Nephron (organoid): Measurements from ENCODE around the gene ASAP2.

Source experiments
- H3K27ac Mint-ChIP-seq, 3 experiments: 2 replicates each; pipeline ENCODE4 v1.8.0; 2020; ENCODE audit warnings: mixed read lengths in 3 of 3, mild to moderate bottlenecking in 2 of 3, moderate library complexity in 1 of 3
- H3K27me3 Mint-ChIP-seq: 2 replicates; pipeline ENCODE4 v1.8.0; 2021; ENCODE audit warnings: low read depth, mild to moderate bottlenecking, moderate library complexity, mixed read lengths
- H3K36me3 Mint-ChIP-seq: 2 replicates; pipeline ENCODE4 v1.8.0; 2020; ENCODE audit warnings: low read depth, mixed read lengths
- H3K4me1 Mint-ChIP-seq: 2 replicates; pipeline ENCODE4 v1.8.0; 2020; ENCODE audit warnings: mixed read lengths
- H3K4me3 Mint-ChIP-seq, 3 experiments: 2 replicates each; pipeline ENCODE4 v1.8.0; 2020; ENCODE audit warnings: mild to moderate bottlenecking in 3 of 3, mixed read lengths in 3 of 3, moderate library complexity in 2 of 3
- H3K9me3 Mint-ChIP-seq: 2 replicates; pipeline ENCODE4 v1.8.0; 2020; ENCODE audit warnings: mixed read lengths
- TF ChIP-seq, protein P1 (sequence below), 3 experiments: fragments of 200-600 bp; sonication (generic); IDR thresholded peaks; one replicate each; pipeline ENCODE4 v1.5.0; 2021; ENCODE audit warnings: antibody characterized with exemption in 3 of 3; ENCODE audit not compliant: unreplicated experiment in 3 of 3

Gene ASAP2

DNA sequence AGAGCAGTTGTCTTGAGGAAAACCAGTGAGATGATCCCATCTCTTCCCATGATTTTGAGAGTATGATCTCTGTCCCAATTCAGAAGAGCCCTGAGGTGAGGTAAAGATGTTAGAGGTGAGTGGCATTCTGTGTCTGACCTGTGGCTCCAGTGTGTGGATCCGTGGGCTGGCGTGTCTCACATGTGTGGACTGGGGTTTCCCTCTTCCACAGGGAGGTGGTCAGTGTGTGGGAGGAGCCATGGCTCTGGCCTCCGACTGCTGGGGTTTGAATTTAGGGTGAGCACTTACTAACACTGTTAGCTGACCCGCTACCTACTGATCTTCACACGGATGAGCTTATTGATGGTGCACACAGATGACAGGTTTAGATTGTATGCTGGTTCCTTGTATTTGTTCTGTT is 31.2 kb downstream of the ASAP2 start:
- H3K27ac Mint-ChIP-seq: peak overlapping the region; percentile 76 to 85 (median 84)
- TF ChIP-seq, protein P1, sequence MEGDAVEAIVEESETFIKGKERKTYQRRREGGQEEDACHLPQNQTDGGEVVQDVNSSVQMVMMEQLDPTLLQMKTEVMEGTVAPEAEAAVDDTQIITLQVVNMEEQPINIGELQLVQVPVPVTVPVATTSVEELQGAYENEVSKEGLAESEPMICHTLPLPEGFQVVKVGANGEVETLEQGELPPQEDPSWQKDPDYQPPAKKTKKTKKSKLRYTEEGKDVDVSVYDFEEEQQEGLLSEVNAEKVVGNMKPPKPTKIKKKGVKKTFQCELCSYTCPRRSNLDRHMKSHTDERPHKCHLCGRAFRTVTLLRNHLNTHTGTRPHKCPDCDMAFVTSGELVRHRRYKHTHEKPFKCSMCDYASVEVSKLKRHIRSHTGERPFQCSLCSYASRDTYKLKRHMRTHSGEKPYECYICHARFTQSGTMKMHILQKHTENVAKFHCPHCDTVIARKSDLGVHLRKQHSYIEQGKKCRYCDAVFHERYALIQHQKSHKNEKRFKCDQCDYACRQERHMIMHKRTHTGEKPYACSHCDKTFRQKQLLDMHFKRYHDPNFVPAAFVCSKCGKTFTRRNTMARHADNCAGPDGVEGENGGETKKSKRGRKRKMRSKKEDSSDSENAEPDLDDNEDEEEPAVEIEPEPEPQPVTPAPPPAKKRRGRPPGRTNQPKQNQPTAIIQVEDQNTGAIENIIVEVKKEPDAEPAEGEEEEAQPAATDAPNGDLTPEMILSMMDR (IDR thresholded peaks at IDR 0.05; ENCODE audit: unreplicated experiment in 3 of 3): no peak
- peaks cover 74% of the 10 kb centered on the region for H3K4me1 Mint-ChIP-seq
- H3K36me3 Mint-ChIP-seq: no peaks in the 10 kb centered on the region
- no peaks in the 10 kb centered on the region for H3K9me3 Mint-ChIP-seq
- H3K4me3 Mint-ChIP-seq: peak overlapping the region in 1 of 3 experiments; percentile 7
- H3K27me3 Mint-ChIP-seq: no peaks in the 10 kb centered on the region

DNA sequence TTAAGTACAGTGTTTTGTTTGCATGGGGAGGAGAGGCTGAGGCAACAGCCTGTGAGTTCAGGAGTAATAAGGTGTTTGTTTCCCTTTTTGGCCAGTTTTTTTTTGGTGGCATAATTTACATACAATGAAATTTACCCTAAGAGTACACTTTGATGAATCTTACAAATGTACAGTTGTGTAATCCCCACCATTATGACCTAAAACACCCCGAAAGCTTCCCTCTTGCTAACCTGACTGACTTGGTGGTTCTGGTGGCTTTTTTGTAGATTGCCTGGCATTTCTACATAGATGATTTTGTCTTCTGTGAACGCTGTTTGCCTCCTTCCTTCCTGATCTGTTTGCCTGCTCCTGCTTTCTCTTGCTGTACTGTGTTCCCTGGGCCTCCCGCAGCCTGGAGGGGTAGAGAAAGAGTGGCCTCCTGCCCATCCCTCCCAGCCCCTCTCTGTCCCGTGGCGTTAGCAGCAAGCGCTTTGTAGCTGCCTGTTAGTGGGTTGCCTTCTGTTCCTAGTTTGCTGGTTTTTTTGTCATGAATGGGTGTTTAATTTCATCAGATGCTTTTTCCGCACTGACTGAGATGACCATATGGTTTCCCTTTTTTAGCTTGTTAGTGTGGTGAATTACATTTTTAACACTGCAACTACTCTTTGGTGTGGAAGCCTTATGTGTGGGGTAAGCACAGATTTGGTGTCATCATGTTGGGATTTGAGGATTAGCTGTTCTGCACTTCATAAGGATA is 32.1 kb downstream of the ASAP2 start:
- TF ChIP-seq, protein P1 (IDR thresholded peaks at IDR 0.05; ENCODE audit: unreplicated experiment in 3 of 3): no peak
- no peaks in the 10 kb centered on the region for H3K9me3 Mint-ChIP-seq
- H3K36me3 Mint-ChIP-seq: no peaks in the 10 kb centered on the region
- H3K27ac Mint-ChIP-seq: peak overlapping the region; percentile 76 to 88 (median 84)
- H3K4me3 Mint-ChIP-seq: peak overlapping the region in 2 of 3 experiments; percentile 8 to 22
- H3K4me1 Mint-ChIP-seq: peaks cover 67% of the 10 kb centered on the region
- H3K27me3 Mint-ChIP-seq: no peaks in the 10 kb centered on the region

DNA sequence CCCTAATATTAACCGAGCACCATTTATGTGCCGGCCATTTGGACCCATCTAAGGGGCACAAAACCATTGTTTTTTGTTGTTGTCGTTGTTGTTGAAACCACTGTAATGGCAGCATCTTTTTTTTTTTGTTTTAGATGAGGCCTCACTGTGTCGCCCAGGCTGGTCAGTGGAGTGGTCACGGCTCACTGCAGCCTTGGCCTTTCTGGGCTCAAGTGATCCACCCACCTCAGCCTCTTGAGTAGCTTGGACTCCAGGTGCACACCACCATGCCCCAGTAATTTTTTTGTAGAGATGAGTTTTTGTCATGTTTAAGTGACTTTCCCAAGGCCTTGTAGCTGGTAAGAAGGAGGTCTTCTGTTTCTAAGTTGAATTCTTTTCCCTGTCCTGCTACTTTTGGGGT is 33.0 kb downstream of the ASAP2 start:
- Mint-ChIP-seq H3K36me3 (no peaks in the 10 kb centered on the region), H3K27ac (no peak overlapping the region), H3K27me3 (no peaks in the 10 kb centered on the region), H3K9me3 (no peaks in the 10 kb centered on the region), H3K4me3 (no peak overlapping the region), H3K4me1 (peaks cover 66% of the 10 kb centered on the region)
- TF ChIP-seq, protein P1 (IDR thresholded peaks at IDR 0.05; ENCODE audit: unreplicated experiment in 3 of 3): no peak

DNA sequence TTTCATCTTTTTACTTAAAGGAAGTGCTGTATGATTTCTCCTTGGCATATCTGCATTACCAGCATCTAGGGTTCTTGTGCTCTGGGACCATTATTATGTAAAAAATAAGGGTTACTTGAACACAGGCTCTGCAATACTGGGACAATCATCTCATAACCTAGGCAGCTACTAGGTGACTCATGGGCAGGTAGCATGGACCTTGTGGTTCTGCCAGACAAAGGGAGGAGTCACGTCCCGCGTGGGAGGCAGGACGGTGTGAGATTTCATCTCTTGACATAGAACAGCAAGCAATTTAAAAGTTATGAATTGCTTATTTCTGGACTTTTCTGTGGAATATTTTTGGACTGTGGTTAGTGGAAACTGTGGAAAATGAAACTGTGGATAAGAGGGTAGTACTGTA is 34.1 kb downstream of the ASAP2 start:
- H3K4me1 Mint-ChIP-seq: peaks cover 66% of the 10 kb centered on the region
- H3K27ac Mint-ChIP-seq: peak overlapping the region in 2 of 3 experiments; percentile 62 to 69
- no peaks in the 10 kb centered on the region for H3K36me3 Mint-ChIP-seq
- TF ChIP-seq, protein P1 (IDR thresholded peaks at IDR 0.05; ENCODE audit: unreplicated experiment in 3 of 3): no peak
- no peak overlapping the region for H3K4me3 Mint-ChIP-seq
- no peaks in the 10 kb centered on the region for H3K9me3 Mint-ChIP-seq
- H3K27me3 Mint-ChIP-seq: no peaks in the 10 kb centered on the region

DNA sequence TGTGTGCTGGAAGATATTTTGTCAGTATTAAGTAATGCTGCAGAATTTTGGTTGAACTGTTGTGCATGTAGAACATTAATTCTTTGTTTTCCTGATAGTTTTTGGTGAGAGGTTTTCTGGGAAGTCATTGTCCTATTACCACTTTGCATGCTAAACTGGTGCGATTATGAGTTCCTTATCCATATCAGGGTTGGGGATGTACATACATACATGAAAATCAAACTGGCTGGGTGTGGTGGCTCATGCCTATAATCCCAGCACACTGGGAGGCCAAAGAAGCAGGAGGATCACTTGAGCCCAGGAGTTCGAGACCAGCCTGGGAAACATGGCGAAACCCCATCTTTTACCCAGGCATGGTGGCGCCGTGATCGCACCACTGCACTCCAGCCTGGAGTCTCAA is 34.6 kb downstream of the ASAP2 start:
- no peaks in the 10 kb centered on the region for H3K36me3 Mint-ChIP-seq
- no peaks in the 10 kb centered on the region for H3K9me3 Mint-ChIP-seq
- TF ChIP-seq, protein P1 (IDR thresholded peaks at IDR 0.05; ENCODE audit: unreplicated experiment in 3 of 3): no peak
- peak overlapping the region in 2 of 3 experiments; percentile 62 to 69 for H3K27ac Mint-ChIP-seq
- H3K4me1 Mint-ChIP-seq: peaks cover 61% of the 10 kb centered on the region
- H3K27me3 Mint-ChIP-seq: no peaks in the 10 kb centered on the region
- no peak overlapping the region for H3K4me3 Mint-ChIP-seq

DNA sequence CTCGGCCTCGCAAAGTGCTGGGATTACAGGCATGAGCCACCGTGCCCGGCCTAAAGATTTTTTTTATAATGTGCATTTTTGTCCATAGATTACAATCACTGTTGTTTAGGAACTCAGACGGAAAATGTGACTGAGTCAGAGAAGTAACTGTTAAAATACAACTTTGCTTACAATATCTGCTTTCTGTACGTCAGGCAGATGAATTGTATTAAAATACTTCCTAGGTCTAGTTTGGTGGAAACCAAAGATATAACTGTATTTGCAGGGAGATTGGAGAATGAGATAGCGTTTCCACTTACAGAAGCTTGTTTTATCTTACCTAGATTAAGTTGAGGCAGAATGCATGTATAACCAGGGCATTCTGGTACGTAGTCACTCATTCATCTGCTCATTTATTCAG is 36.7 kb downstream of the ASAP2 start:
- H3K27ac Mint-ChIP-seq: no peak overlapping the region
- TF ChIP-seq, protein P1 (IDR thresholded peaks at IDR 0.05; ENCODE audit: unreplicated experiment in 3 of 3): no peak
- no peaks in the 10 kb centered on the region for H3K36me3 Mint-ChIP-seq
- no peak overlapping the region for H3K4me3 Mint-ChIP-seq
- no peaks in the 10 kb centered on the region for H3K9me3 Mint-ChIP-seq
- peaks cover 65% of the 10 kb centered on the region for H3K4me1 Mint-ChIP-seq
- no peaks in the 10 kb centered on the region for H3K27me3 Mint-ChIP-seq
